DOHH2 (cell line): ENCODE results near the gene SLC6A16.

Experiments
- H3F3A ChIP-seq: fragments of 200-600 bp; sonication (generic), shearing (Covaris generic); 2 replicates; pipeline ENCODE4 v1.6.0; 2016; ENCODE audit warnings: antibody characterized with exemption, mild to moderate bottlenecking; ENCODE audit not compliant: control insufficient read depth, insufficient read depth
- H3K27ac ChIP-seq: fragments of 200-600 bp; sonication (generic); 2 replicates; pipeline ENCODE4 v1.5.1; 2014; ENCODE audit warnings: low read depth, mild to moderate bottlenecking, low read length, moderate library complexity
- H3K27me3 ChIP-seq: fragments of 200-600 bp; sonication (generic); 2 replicates; pipeline ENCODE4 v1.6.1; 2014; ENCODE audit warnings: mild to moderate bottlenecking, low read length, mixed read lengths; ENCODE audit not compliant: control insufficient read depth
- H3K36me3 ChIP-seq: fragments of 200-600 bp; sonication (generic); 2 replicates; pipeline ENCODE4 v1.6.1; 2014; ENCODE audit warnings: mild to moderate bottlenecking, low read length, moderate library complexity, mixed read lengths; ENCODE audit not compliant: control insufficient read depth
- H3K4me1 ChIP-seq: fragments of 200-600 bp; sonication (generic); 2 replicates; pipeline ENCODE4 v1.6.1; 2014; ENCODE audit warnings: mild to moderate bottlenecking, low read length, mixed read lengths; ENCODE audit not compliant: control insufficient read depth
- H3K4me2 ChIP-seq: fragments of 200-600 bp; sonication (generic); 2 replicates; pipeline ENCODE4 v1.6.0; 2014; ENCODE audit warnings: mild to moderate bottlenecking, low read length, moderate library complexity
- H3K4me3 ChIP-seq: fragments of 200-600 bp; sonication (generic); 2 replicates; pipeline ENCODE4 v1.5.1; 2014; ENCODE audit warnings: mild to moderate bottlenecking, low read length, mixed read lengths
- H3K79me2 ChIP-seq: fragments of 200-600 bp; sonication (generic); 2 replicates; pipeline ENCODE4 v1.6.1; 2014; ENCODE audit warnings: mild to moderate bottlenecking, low read length, mixed read lengths; ENCODE audit not compliant: control insufficient read depth
- H3K9me2 ChIP-seq: fragments of 200-600 bp; sonication (generic); replicated peaks from 2 replicates; pipeline ENCODE4 v1.6.1; 2014; ENCODE audit warnings: mild to moderate bottlenecking, low read length, mixed read lengths; ENCODE audit not compliant: control insufficient read depth
- H3K9me3 ChIP-seq: fragments of 200-600 bp; sonication (generic); 2 replicates; pipeline ENCODE4 v1.6.1; 2014; ENCODE audit warnings: antibody characterized with exemption, low read length, mixed read lengths; ENCODE audit not compliant: control insufficient read depth, insufficient read depth
- H4K20me1 ChIP-seq: fragments of 200-600 bp; sonication (generic); 2 replicates; pipeline ENCODE4 v1.6.0; 2014; ENCODE audit warnings: low read depth, mild to moderate bottlenecking, antibody characterized with exemption, low read length, moderate library complexity; ENCODE audit not compliant: control insufficient read depth, insufficient read depth
- EZH2phosphoT487 ChIP-seq: fragments of 200-600 bp; sonication (generic); IDR thresholded peaks from 2 replicates; pipeline ENCODE4 v1.6.1; 2017; ENCODE audit warnings: borderline replicate concordance, mild to moderate bottlenecking, antibody characterized with exemption, low read length, moderate library complexity, mixed read lengths
- TF ChIP-seq, protein P1 (sequence below): fragments of 200-600 bp; sonication (generic); IDR thresholded peaks from one replicate; pipeline ENCODE4 v1.5.1; 2014; ENCODE audit warnings: antibody characterized with exemption, mild to moderate bottlenecking, low read depth, low read length; ENCODE audit not compliant: poor library complexity, severe bottlenecking

SLC6A16 gene

GRCh38 chr19:49241769-49242168 lies 83.2 kb downstream of the SLC6A16 start:
- H3K4me3 ChIP-seq = no peak overlapping the region
- no peaks in the 10 kb centered on the region for H3K9me3 ChIP-seq
- H3K79me2 ChIP-seq = no peaks in the 10 kb centered on the region
- no peak overlapping the region for H3K27ac ChIP-seq
- no peaks in the 10 kb centered on the region for H3K36me3 ChIP-seq
- no peaks in the 10 kb centered on the region for H4K20me1 ChIP-seq
- no peaks in the 10 kb centered on the region for H3K9me2 ChIP-seq
- TF ChIP-seq EZH2phosphoT487 = no peak
- TF ChIP-seq, protein P1, sequence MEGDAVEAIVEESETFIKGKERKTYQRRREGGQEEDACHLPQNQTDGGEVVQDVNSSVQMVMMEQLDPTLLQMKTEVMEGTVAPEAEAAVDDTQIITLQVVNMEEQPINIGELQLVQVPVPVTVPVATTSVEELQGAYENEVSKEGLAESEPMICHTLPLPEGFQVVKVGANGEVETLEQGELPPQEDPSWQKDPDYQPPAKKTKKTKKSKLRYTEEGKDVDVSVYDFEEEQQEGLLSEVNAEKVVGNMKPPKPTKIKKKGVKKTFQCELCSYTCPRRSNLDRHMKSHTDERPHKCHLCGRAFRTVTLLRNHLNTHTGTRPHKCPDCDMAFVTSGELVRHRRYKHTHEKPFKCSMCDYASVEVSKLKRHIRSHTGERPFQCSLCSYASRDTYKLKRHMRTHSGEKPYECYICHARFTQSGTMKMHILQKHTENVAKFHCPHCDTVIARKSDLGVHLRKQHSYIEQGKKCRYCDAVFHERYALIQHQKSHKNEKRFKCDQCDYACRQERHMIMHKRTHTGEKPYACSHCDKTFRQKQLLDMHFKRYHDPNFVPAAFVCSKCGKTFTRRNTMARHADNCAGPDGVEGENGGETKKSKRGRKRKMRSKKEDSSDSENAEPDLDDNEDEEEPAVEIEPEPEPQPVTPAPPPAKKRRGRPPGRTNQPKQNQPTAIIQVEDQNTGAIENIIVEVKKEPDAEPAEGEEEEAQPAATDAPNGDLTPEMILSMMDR = no peak
- H3K4me2 ChIP-seq = no peak overlapping the region
- H3K27me3 ChIP-seq = no peaks in the 10 kb centered on the region
- no peaks in the 10 kb centered on the region for H3K4me1 ChIP-seq
- H3F3A ChIP-seq = no peaks in the 10 kb centered on the region
